GM11168 (cell line): ENCODE results near the gene RABGEF1.
"Not testable (repeated sequence)": the region's sequence is repeated elsewhere in the genome, so short reads cannot be mapped to it uniquely, and the experiment has no call there.

Source experiments
- in situ Hi-C: fragments of 300-500 bp; cut with MboI; formaldehyde crosslinking; loops from one replicate; pipeline ENCODE4 v1.12.0; 2022; ENCODE audit warnings: low sequenced_read_pairs; ENCODE audit not compliant: unreplicated experiment

RABGEF1 gene

GRCh38 chr7:66734006-66734405 is 6.5 kb upstream of the RABGEF1 start:
- in situ Hi-C loops, result no loop called here

GRCh38 chr7:66735154-66735553 is 5.4 kb upstream of the RABGEF1 start:
- in situ Hi-C loops, result no loop called here

- in situ Hi-C loops, result no loop called here
Measured at GRCh38 chr7:66735850-66736249, 4.7 kb upstream of the RABGEF1 start.

GRCh38 chr7:66736892-66737291 is 3.6 kb upstream of the RABGEF1 start:
- in situ Hi-C loops, result no loop called here

GRCh38 chr7:66737667-66738066 is 2.9 kb upstream of the RABGEF1 start:
- in situ Hi-C loops, result no loop called here

- in situ Hi-C loops, result no loop called here
Measured at GRCh38 chr7:66739477-66739876, 1.1 kb upstream of the RABGEF1 start.

- in situ Hi-C loops, result no loop called here
Measured at GRCh38 chr7:66739953-66740301, 606 bp upstream of the RABGEF1 start.

- in situ Hi-C loops, result not testable (repeated sequence)
Measured at GRCh38 chr7:66740980-66741709, 612 bp downstream of the RABGEF1 start.

- in situ Hi-C loops, result no loop called here
Measured at GRCh38 chr7:66741710-66742049, 1.1 kb downstream of the RABGEF1 start.

GRCh38 chr7:66742298-66742697 is 1.8 kb downstream of the RABGEF1 start:
- in situ Hi-C loops, result not testable (repeated sequence)

- in situ Hi-C loops, result no loop called here
Measured at GRCh38 chr7:66743920-66744319, 3.4 kb downstream of the RABGEF1 start.

GRCh38 chr7:66747385-66747784 is 6.9 kb downstream of the RABGEF1 start:
- in situ Hi-C loops, result no loop called here

- in situ Hi-C loops, result no loop called here
Measured at GRCh38 chr7:66747881-66748511, 7.5 kb downstream of the RABGEF1 start.

- in situ Hi-C loops, result no loop called here
Measured at GRCh38 chr7:66748791-66749190, 8.3 kb downstream of the RABGEF1 start.

- in situ Hi-C loops, result no loop called here
Measured at GRCh38 chr7:66751945-66752344, 11.4 kb downstream of the RABGEF1 start.

- in situ Hi-C loops, result no loop called here
Measured at GRCh38 chr7:66754541-66754940, 14.0 kb downstream of the RABGEF1 start.

- in situ Hi-C loops, result not testable (repeated sequence)
Measured at GRCh38 chr7:66755059-66755458, 14.5 kb downstream of the RABGEF1 start.

- in situ Hi-C loops, result not testable (repeated sequence)
Measured at GRCh38 chr7:66756227-66756626, 15.7 kb downstream of the RABGEF1 start.

GRCh38 chr7:66756889-66757288 is 16.4 kb downstream of the RABGEF1 start:
- in situ Hi-C loops, result no loop called here

GRCh38 chr7:66757939-66758338 is 17.4 kb downstream of the RABGEF1 start:
- in situ Hi-C loops, result no loop called here

- in situ Hi-C loops, result no loop called here
Measured at GRCh38 chr7:66758950-66759628, 18.6 kb downstream of the RABGEF1 start.

- in situ Hi-C loops, result not testable (repeated sequence)
Measured at GRCh38 chr7:66763183-66763582, 22.6 kb downstream of the RABGEF1 start.
